BE2C (cell line): ENCODE results near the gene PDE3A.

Experiments used
- DNase-seq: peaks from one replicate; pipeline ENCODE4 v3.0.0-alpha.2; 2020
- H3K27me3 ChIP-seq: fragments of 250-450 bp; sonication (Bioruptor Pico); 2 replicates; pipeline ENCODE4 v1.5.1; 2020; ENCODE audit warnings: mild to moderate bottlenecking
- H3K36me3 ChIP-seq: fragments of 250-450 bp; sonication (Bioruptor Pico); 2 replicates; pipeline ENCODE4 v1.5.1; 2020; ENCODE audit warnings: mild to moderate bottlenecking
- H3K4me1 ChIP-seq: fragments of 250-450 bp; sonication (Bioruptor Pico); 2 replicates; pipeline ENCODE4 v1.5.1; 2020
- H3K4me3 ChIP-seq: 2 replicates; pipeline ENCODE4 v1.5.1; 2011; ENCODE audit warnings: low read depth, low read length
- H3K9me3 ChIP-seq: fragments of 250-450 bp; sonication (Bioruptor Pico); 2 replicates; pipeline ENCODE4 v1.5.1; 2020
- CTCF ChIP-seq: IDR thresholded peaks from 2 replicates; pipeline ENCODE4 v1.5.1; 2012; ENCODE audit warnings: mild to moderate bottlenecking, low read depth, low read length

The PDE3A gene

DNA sequence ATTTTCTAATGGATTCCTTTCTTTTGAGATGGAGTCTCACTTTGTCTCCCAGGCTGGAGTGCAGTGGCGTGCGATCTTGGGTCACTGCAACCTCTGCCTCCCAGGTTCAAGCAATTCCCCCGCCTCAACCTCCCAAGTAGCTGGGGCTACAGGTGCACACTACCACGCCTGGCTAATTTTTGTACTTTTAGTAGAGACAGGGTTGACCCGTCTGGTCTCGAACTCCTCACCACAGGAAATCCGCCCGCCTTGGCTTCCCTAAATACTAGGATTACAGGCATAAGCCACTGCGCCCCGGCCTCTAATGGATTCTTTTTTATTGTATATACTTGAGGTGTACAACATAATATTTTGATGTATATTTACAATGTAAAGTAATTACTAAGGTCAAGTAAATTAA lies 186.7 kb downstream of the PDE3A start:
- Histone ChIP-seq H3K4me1 (0 out of 2 replicates have a peak, but pooled peaks cover 5% of the 10 kb centered on the region), H3K9me3 (no peaks in the 10 kb centered on the region), H3K36me3 (no peaks in the 10 kb centered on the region), H3K27me3 (no peaks in the 10 kb centered on the region), H3K4me3 (no peak overlapping the region)
- no peak for TF ChIP-seq CTCF
- DNase-seq, result no peak

DNA sequence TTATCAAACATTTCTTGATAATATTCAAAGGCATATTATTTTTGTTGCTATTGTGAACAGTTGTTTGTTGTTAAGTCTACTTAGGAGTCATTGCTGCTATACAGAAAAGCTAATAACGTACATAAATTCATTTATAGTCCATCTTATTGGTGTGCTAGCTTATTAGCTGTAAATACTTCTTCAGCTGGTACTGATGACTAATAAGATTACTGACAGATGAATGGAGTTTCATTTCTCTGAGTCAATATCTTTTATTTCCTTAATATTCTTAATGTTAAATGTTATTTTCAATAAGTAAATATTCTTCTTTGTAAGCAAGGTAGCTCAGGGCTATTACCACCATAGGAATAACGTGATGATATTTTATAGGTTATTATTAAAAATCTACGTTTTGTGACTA lies 187.4 kb downstream of the PDE3A start:
- DNase-seq, result no peak
- no peaks in the 10 kb centered on the region for H3K36me3 ChIP-seq
- H3K9me3 ChIP-seq, result no peaks in the 10 kb centered on the region
- no peaks in the 10 kb centered on the region for H3K27me3 ChIP-seq
- no peak for TF ChIP-seq CTCF
- H3K4me1 ChIP-seq, result 0 out of 2 replicates have a peak, but pooled peaks cover 5% of the 10 kb centered on the region
- no peak overlapping the region for H3K4me3 ChIP-seq

GRCh38 chr12:20557096-20557495 lies 188.8 kb downstream of the PDE3A start:
- TF ChIP-seq CTCF, result no peak
- Histone ChIP-seq H3K9me3 (no peaks in the 10 kb centered on the region), H3K4me1 (0 out of 2 replicates have a peak, but pooled peaks cover 5% of the 10 kb centered on the region), H3K27me3 (no peaks in the 10 kb centered on the region), H3K4me3 (no peak overlapping the region), H3K36me3 (no peaks in the 10 kb centered on the region)
- DNase-seq, result no peak

GRCh38 chr12:20560935-20561334 lies 192.6 kb downstream of the PDE3A start:
- peaks cover 8% of the 10 kb centered on the region; the same call in 1 of the 2 replicates for H3K4me1 ChIP-seq
- no peak for TF ChIP-seq CTCF
- H3K9me3 ChIP-seq, result no peaks in the 10 kb centered on the region
- DNase-seq, result no peak
- no peaks in the 10 kb centered on the region for H3K36me3 ChIP-seq
- no peaks in the 10 kb centered on the region for H3K27me3 ChIP-seq
- no peak overlapping the region for H3K4me3 ChIP-seq

- Histone ChIP-seq H3K27me3 (no peaks in the 10 kb centered on the region), H3K4me3 (no peak overlapping the region), H3K9me3 (no peaks in the 10 kb centered on the region), H3K36me3 (no peaks in the 10 kb centered on the region), H3K4me1 (peaks cover 8% of the 10 kb centered on the region; the same call in 1 of the 2 replicates)
- DNase-seq, result no peak
- TF ChIP-seq CTCF, result no peak
Measured at GRCh38 chr12:20561871-20562270, 193.5 kb downstream of the PDE3A start.

DNA sequence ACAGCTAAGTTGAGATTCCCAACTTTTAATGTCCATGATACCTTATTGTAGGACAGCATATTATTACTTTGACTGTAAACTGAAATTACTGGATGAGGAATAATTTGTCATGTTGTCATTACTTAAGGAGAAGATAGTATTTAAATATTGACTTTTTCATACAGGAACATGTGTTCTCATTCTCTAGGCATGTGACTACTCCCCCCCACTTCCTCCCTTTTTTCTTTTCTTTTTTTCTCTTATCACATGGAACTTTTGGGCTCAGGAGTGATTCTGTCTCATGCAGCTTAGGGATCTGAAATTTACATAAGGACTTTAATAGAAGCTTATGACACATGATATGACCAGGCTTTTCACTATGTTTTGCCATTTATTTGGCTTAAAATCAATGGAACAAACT lies 199.1 kb downstream of the PDE3A start:
- Histone ChIP-seq H3K27me3 (no peaks in the 10 kb centered on the region), H3K4me3 (no peak overlapping the region), H3K36me3 (no peaks in the 10 kb centered on the region), H3K9me3 (no peaks in the 10 kb centered on the region), H3K4me1 (peaks cover 5% of the 10 kb centered on the region; the same call in 1 of the 2 replicates)
- DNase-seq, result no peak
- TF ChIP-seq CTCF, result no peak
